Measurements from ENCODE around the gene ANGPTL8. TPM values are rescaled to one million over a fixed set of nuclear protein-coding genes. Genes with fewer than 3 reads are reported as not detected.

Gene ANGPTL8
- total and polyA plus RNA-seq, 10 of the 15 experiments (the other 5 are each of a cell fraction or from before 2014, with no cell fraction given) = not detected

DNA sequence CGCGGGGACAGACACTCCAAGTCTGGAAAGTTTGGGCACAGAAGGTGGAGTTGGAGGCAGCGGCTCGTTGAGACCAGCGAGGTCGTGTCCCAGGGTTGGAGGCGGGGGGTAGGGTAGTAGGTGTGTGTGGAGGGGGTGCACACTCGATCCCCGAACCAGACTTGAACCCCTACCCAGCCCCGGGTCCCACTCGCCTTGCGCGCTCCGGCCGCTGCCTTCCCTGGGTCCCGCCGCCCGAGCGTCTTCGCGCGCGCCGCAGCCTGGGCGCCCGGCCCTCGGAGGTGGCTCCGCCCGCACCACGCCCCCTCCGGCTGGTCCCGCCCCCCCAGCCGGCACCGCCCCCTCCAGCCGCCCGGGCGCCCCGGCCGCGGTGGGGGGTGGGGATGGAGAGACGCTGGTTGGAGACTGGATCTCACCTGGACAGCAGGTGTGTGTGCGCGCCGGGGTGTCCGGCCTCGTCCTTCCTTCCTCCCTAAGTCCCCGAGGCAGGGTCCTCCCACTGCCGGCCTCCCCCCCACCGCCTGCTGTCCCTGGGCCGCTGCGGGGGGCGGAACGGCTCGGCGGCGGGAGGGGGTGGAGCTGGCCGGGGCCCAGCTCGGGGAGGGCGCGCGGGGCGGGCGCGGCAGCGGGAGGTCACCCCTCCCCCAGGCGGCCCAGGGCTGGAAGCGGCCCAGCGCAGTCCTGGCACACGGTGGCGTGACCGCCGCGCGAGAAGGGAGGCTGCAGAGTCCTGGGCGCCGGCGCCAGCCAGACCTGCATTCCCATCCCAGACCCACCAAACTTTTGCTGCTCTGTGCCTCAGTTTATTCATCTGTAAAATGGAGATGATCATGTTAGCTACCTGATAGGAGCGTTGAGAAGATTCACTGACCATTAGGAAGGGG lies 41.9 kb upstream of the ANGPTL8 start, which contains the start of gene KANK2:
TSS of gene KANK2 (minus strand) at position 255 of the 884 bp plus-strand sequence. CDS start 3,034 bp downstream, outside the sequence.
- DNase-seq (ENCODE audit: low read depth, low spot score) = peak; percentile 13
- ChIA-PET RAD21 (ENCODE audit: unreplicated experiment) (interaction anchor here (0.7 to 1.5 kb wide), 4 partner anchors 8 to 162 kb away, joined by 3 to 6 read pairs (median 4); no protein-coding TSS in a partner anchor), POLR2A (interaction anchor here (0.5 to 0.9 kb wide), 4 partner anchors 9 to 248 kb away, joined by 3 to 5 read pairs (median 4); no protein-coding TSS in a partner anchor), SMC1A (ENCODE audit: uncharacterized antibody, unreplicated experiment) (interaction anchor here (1.7 kb wide), 1 partner anchor 42 kb away, joined by 7 read pairs; the partner anchor contains the start of gene SPC24), CTCF (no interaction called here)
- Histone ChIP-seq H3K27me3 (replicated peaks in 1 of 2; ENCODE audit: control insufficient read depth in 2 of 2, insufficient read depth in 2 of 2, low read length in 1 of 2) (no peaks in the 10 kb centered on the region), H3K27ac (ENCODE audit: control insufficient read depth, insufficient read depth) (peak within 1 kb of the TSS; percentile 42), H3K36me3 (ENCODE audit: control insufficient read depth in 2 of 2, insufficient read depth in 2 of 2, low read length in 1 of 2) (no peaks in the 10 kb centered on the region; a peak in 1 of 4 replicates), H3K4me1 (ENCODE audit: control insufficient read depth, insufficient read depth, low read length) (peaks cover 11% of the 10 kb centered on the region), H3K79me2 (ENCODE audit: control insufficient read depth, insufficient read depth, low read length) (peaks cover 3% of the 10 kb centered on the region), H3K9ac (ENCODE audit: control insufficient read depth, insufficient read depth, low read length) (peak within 1 kb of the TSS; percentile 49; the same call in 1 of the 2 replicates), H3K4me3 (peak within 1 kb of the TSS; percentile 97), H4K20me1 (ENCODE audit: control insufficient read depth, insufficient read depth) (no peaks in the 10 kb centered on the region), H3K9me3 (replicated peaks; ENCODE audit: control insufficient read depth, insufficient read depth, low read length) (no peaks in the 10 kb centered on the region; the same call in 2 of the 3 replicates), H2AFZ (ENCODE audit: control insufficient read depth, low read depth, low read length) (peak within 1 kb of the TSS; percentile 84), H3K4me2 (ENCODE audit: control insufficient read depth, insufficient read depth) (peak within 1 kb of the TSS; percentile 77)
- 4% methylated on average over 37 of the region's 78 CpGs for WGBS (ENCODE audit: insufficient coverage, insufficient replicate concordance, low lambda C conversion rate, missing lambda C conversion rate)
- no peak for FAIRE-seq
- ATAC-seq = peak; percentile 93
- intact Hi-C loops (cut with micrococcal nuclease; ENCODE audit: unreplicated experiment) (loop anchor here (2.0 kb wide), 1 partner anchor 43 kb away; the partner anchor contains the start of gene SPC24), in situ Hi-C loops (cut with MboI) (no loop called here)
- no TSS peak for BruUV-seq (replicated peaks)
- TF ChIP-seq BACH1 (IDR thresholded peaks at IDR 0.05; ENCODE audit: borderline replicate concordance) (peak; percentile 63; the same call in 1 of the 2 replicates), DPF2 (IDR thresholded peaks at IDR 0.05) (0 out of 2 replicates have a peak, but pooled peaks have one; percentile 30), ZNF217 (IDR thresholded peaks at IDR 0.05) (peak; percentile 84; the same call in 1 of the 2 replicates), CHD2 (IDR thresholded peaks at IDR 0.05; ENCODE audit: borderline replicate concordance, low read depth, low read length) (peak; percentile 15; the same call in 1 of the 2 replicates), ETV6 (conservative IDR thresholded peaks at IDR 0.05 in 1 of 2, IDR thresholded peaks at IDR 0.05 in 1 of 2; ENCODE audit: borderline replicate concordance in 1 of 2, low read depth in 1 of 2) (no peak), NBN (IDR thresholded peaks at IDR 0.05) (no peak), NR2C1 (IDR thresholded peaks at IDR 0.05) (0 out of 2 replicates have a peak, but pooled peaks have one; percentile 18), SMARCA5 (IDR thresholded peaks at IDR 0.05) (peak; percentile 63; the same call in 1 of the 2 replicates), NR2F1 (conservative IDR thresholded peaks at IDR 0.05) (peak; percentile 77), SMAD5 (IDR thresholded peaks at IDR 0.05; ENCODE audit: low read depth) (no peak), HDAC6 (IDR thresholded peaks at IDR 0.05; ENCODE audit: unreplicated experiment) (peak; percentile 72), ZZZ3 (IDR thresholded peaks at IDR 0.05; ENCODE audit: control insufficient read depth, insufficient read length, low read depth) (no peak), RUNX3 (IDR thresholded peaks at IDR 0.05; ENCODE audit: low read length) (0 out of 2 replicates have a peak, but pooled peaks have one; percentile 6), BHLHE40 (IDR thresholded peaks at IDR 0.05; ENCODE audit: borderline replicate concordance in 1 of 2, low read depth in 2 of 2, low read length in 1 of 2) (peak in 1 of 2 experiments; percentile 67; a peak in 1 of 4 replicates), MYC (IDR thresholded peaks at IDR 0.05; ENCODE audit: insufficient read depth, insufficient read length, insufficient replicate concordance, low read length, severe bottlenecking) (no peak), RELA (IDR thresholded peaks at IDR 0.05; ENCODE audit: borderline replicate concordance, partially characterized antibody) (no peak), RCOR1 (conservative IDR thresholded peaks at IDR 0.05; ENCODE audit: low read depth, low read length) (no peak), IKZF1 (conservative IDR thresholded peaks at IDR 0.05) (0 out of 2 replicates have a peak, but pooled peaks have one; percentile 26), POLR2A (IDR thresholded peaks at IDR 0.05; ENCODE audit: low read depth, low read length) (peak; percentile 76), GATAD2B (conservative IDR thresholded peaks at IDR 0.05; ENCODE audit: low read depth) (0 out of 2 replicates have a peak, but pooled peaks have one; percentile 16), CTCF (IDR thresholded peaks at IDR 0.05 in 2 of 3, conservative IDR thresholded peaks at IDR 0.05 in 1 of 3; ENCODE audit: control insufficient read depth in 2 of 3, extremely low read depth in 1 of 3, insufficient read depth in 1 of 3, low read depth in 3 of 3, low read length in 3 of 3) (peak in 2 of 3 experiments; percentile 2 to 29; a peak in 2 of 6 replicates)

All from GM12878 (cell line).